K562 (cell line): ENCODE results near the gene THOC1. TPM values are rescaled to one million over a fixed set of nuclear protein-coding genes. Genes with fewer than 3 reads are reported as not detected.

Experiments
- ATAC-seq: fragments of 200-7000 bp; cut with Tn5 transposase; 3 replicates; pipeline ENCODE4 v1.9.1; 2020; ENCODE audit warnings: moderate library complexity
- BruUV-seq: library from RNA; stranded (reverse); fragments of 400-500 nt; replicated peaks from 2 replicates; lab custom pipeline; 2021; lab: Mats Ljungman, UMichigan
- CTCF ChIA-PET: fragments of 300-600 bp; formaldehyde crosslinking; extraction: SDS; loops from one replicate; lab custom pipeline; 2021; ENCODE audit warnings: low intra/inter-chr PET ratio; lab: Yijun Ruan, JAX
- POLR2A ChIA-PET: fragments of 300-600, 350-650 bp; sonication (Branson Sonifier 250); formaldehyde crosslinking; extraction: SDS; loops from one replicate; lab custom pipeline; 2021; ENCODE audit warnings: antibody characterized with exemption, inconsistent platforms; lab: Yijun Ruan, JAX
- DNase-seq, 4 experiments: peaks; one replicate each; pipeline versions ENCODE4 v3.0.0 to v3.0.0-alpha.2; 2011 to 2018; ENCODE audit warnings: low spot score in 3 of 4, mixed read lengths in 3 of 4; ENCODE audit errors: extremely low read depth in 1 of 4
- FAIRE-seq: peaks from 2 replicates; lab custom pipeline; 2011; peaks lifted over from hg19 to GRCh38; lab: Jason Lieb, UNC
- H2AFZ ChIP-seq: 2 replicates; pipeline ENCODE4 v1.6.0; 2011; ENCODE audit warnings: low read depth, low read length, control low read depth, inconsistent platforms
- H3K27ac ChIP-seq: fragments of 200-600 bp; 3 replicates; pipeline ENCODE4 v1.8.0; 2011; ENCODE audit warnings: low read depth, mild to moderate bottlenecking, control low read depth, inconsistent platforms, low read length, moderate library complexity, mixed read lengths; ENCODE audit errors: extremely low read depth
- H3K27me3 ChIP-seq, 2 experiments: fragments of 300-600 bp in 1 of 2; 2 replicates in 1 of 2; 3 replicates in 1 of 2; pipeline versions ENCODE4 v1.6.0 to v1.8.0; 2011; ENCODE audit warnings: inconsistent platforms in 2 of 2, low read length in 2 of 2, mild to moderate bottlenecking in 1 of 2, mixed read lengths in 1 of 2, moderate library complexity in 1 of 2; ENCODE audit not compliant: control insufficient read depth in 2 of 2, insufficient read depth in 2 of 2
- H3K36me3 ChIP-seq: fragments of 300-600 bp; 3 replicates; pipeline ENCODE4 v1.8.0; 2011; ENCODE audit warnings: mild to moderate bottlenecking, low read length, inconsistent platforms; ENCODE audit not compliant: control insufficient read depth, insufficient read depth
- H3K4me1 ChIP-seq, 2 experiments: fragments of 200-600 bp in 1 of 2; replicated peaks in 1 of 2; 2 replicates in 1 of 2; 3 replicates in 1 of 2; pipeline versions ENCODE4 v1.5.1 to v1.8.0; 2011; ENCODE audit warnings: inconsistent platforms in 2 of 2, low read length in 2 of 2, mild to moderate bottlenecking in 1 of 2, mixed read lengths in 1 of 2, moderate library complexity in 1 of 2; ENCODE audit not compliant: control insufficient read depth in 2 of 2, insufficient read depth in 2 of 2
- H3K4me2 ChIP-seq: 2 replicates; pipeline ENCODE4 v1.6.1; 2011; ENCODE audit warnings: low read length, control low read depth, inconsistent platforms, mixed read lengths; ENCODE audit not compliant: insufficient read depth
- H3K4me3 ChIP-seq: fragments of 200-600 bp; sonication (generic), shearing (Covaris generic); 2 replicates; pipeline ENCODE4 v1.5.1; 2016; ENCODE audit warnings: control low read depth, inconsistent platforms
- H3K79me2 ChIP-seq: fragments of 200-600 bp; 3 replicates; pipeline ENCODE4 v1.8.0; 2011; ENCODE audit warnings: low read length, inconsistent platforms; ENCODE audit not compliant: control insufficient read depth, insufficient read depth
- H3K9ac ChIP-seq, 2 experiments: 2 replicates each; pipeline versions ENCODE4 v1.6.0 to v1.6.1; 2011; ENCODE audit warnings: low read depth in 2 of 2, low read length in 2 of 2, control low read depth in 1 of 2, inconsistent platforms in 1 of 2, mild to moderate bottlenecking in 1 of 2, mixed read lengths in 1 of 2; ENCODE audit not compliant: insufficient read depth in 1 of 2
- H3K9me1 ChIP-seq: one replicate; pipeline ENCODE4 v1.6.0; 2011; ENCODE audit warnings: inconsistent platforms, mild to moderate bottlenecking, low read length, moderate library complexity; ENCODE audit not compliant: control insufficient read depth, insufficient read depth
- H3K9me3 ChIP-seq: replicated peaks from 2 replicates; pipeline ENCODE4 v1.5.1; 2011; ENCODE audit warnings: low read depth, low read length, inconsistent platforms; ENCODE audit not compliant: control insufficient read depth, insufficient read depth
- H4K20me1 ChIP-seq: replicated peaks from 2 replicates; pipeline ENCODE4 v1.6.1; 2011; ENCODE audit warnings: low read length, inconsistent platforms, mixed read lengths; ENCODE audit not compliant: control insufficient read depth, insufficient read depth
- ARNT ChIP-seq, 2 experiments: fragments of 450-650 bp; IDR thresholded peaks; 2 replicates each; pipeline ENCODE4 v1.6.1; 2016; ENCODE audit warnings: mild to moderate bottlenecking in 1 of 2
- CHD2 ChIP-seq: IDR thresholded peaks from 2 replicates; pipeline ENCODE4 v1.6.1; 2011; ENCODE audit warnings: low read depth, low read length
- HBP1 ChIP-seq: fragments of 450-650 bp; formaldehyde crosslinking; IDR thresholded peaks from 2 replicates; pipeline ENCODE4 v1.4.0; 2022; ENCODE audit warnings: missing genetic modification characterization
- MAFK ChIP-seq: IDR thresholded peaks from 2 replicates; pipeline ENCODE4 v1.6.1; 2011; ENCODE audit warnings: low read length, improper control_type of control experiment
- MCM3 ChIP-seq: fragments of 450-650 bp; IDR thresholded peaks from 2 replicates; pipeline ENCODE4 v1.6.1; 2016
- NFIC ChIP-seq: fragments of 450-650 bp; IDR thresholded peaks from 2 replicates; pipeline ENCODE4 v1.6.1; 2017; ENCODE audit warnings: mild to moderate bottlenecking, inconsistent platforms
- PCBP2 ChIP-seq: fragments of 200-400 bp; formaldehyde crosslinking; IDR thresholded peaks from 2 replicates; pipeline ENCODE4 v1.6.1; 2018; ENCODE audit warnings: low read length, low read depth, mild to moderate bottlenecking, moderate library complexity; ENCODE audit not compliant: poor library complexity, severe bottlenecking
- STAT5A ChIP-seq: IDR thresholded peaks from 2 replicates; pipeline ENCODE4 v1.6.1; 2012; ENCODE audit warnings: low read length, inconsistent platforms, borderline replicate concordance
- TBL1XR1 ChIP-seq, 2 experiments: IDR thresholded peaks; 2 replicates each; pipeline ENCODE4 v1.6.1; 2012; ENCODE audit warnings: improper control_type of control experiment in 2 of 2, low read length in 2 of 2, mild to moderate bottlenecking in 1 of 2
- TCF15 ChIP-seq: fragments of 250-450 bp; sonication (Bioruptor Pico); IDR thresholded peaks from 2 replicates; pipeline ENCODE4 v1.8.0; 2022; ENCODE audit warnings: moderate library complexity, mild to moderate bottlenecking, inconsistent platforms
- ZBTB40 ChIP-seq, 2 experiments: fragments of 450-650 bp in 1 of 2; sonication (generic) in 1 of 2; formaldehyde crosslinking in 1 of 2; IDR thresholded peaks; 2 replicates each; pipeline versions ENCODE4 v1.7.1 to v1.9.0; 2016 to 2022; ENCODE audit warnings: inconsistent platforms in 1 of 2, mild to moderate bottlenecking in 1 of 2, missing genetic modification reagents in 1 of 2
- ZNF174 ChIP-seq: fragments of 250-450 bp; sonication (Bioruptor Pico); IDR thresholded peaks from 2 replicates; pipeline ENCODE4 v1.4.0; 2020; ENCODE audit warnings: mild to moderate bottlenecking
- ZNF384 ChIP-seq: IDR thresholded peaks from 2 replicates; pipeline ENCODE4 v1.6.1; 2012; ENCODE audit warnings: low read depth, low read length, improper control_type of control experiment
- WGBS: fragments of 100-300 bp; shearing (Covaris generic); methylation state at CpG from one replicate; pipeline ENCODE4 v1.1.6; 2016; ENCODE audit warnings: low coverage, mixed read lengths; ENCODE audit not compliant: insufficient coverage; ENCODE audit errors: missing lambda C conversion rate; 5-methylcytosine and 5-hydroxymethylcytosine counted together
- in situ Hi-C: fragments of 300-500 bp; cut with MboI; formaldehyde crosslinking; loops from 4 replicates; pipeline ENCODE4 v1.15.0; 2018; ENCODE audit warnings: inconsistent platforms, mixed read lengths
- intact Hi-C: fragments of 100-400 bp; cut with micrococcal nuclease; formaldehyde crosslinking; loops from 2 replicates; pipeline ENCODE4 v1.14.2; 2022
- polyA plus RNA-seq, 8 experiments: library from polyadenylated mRNA; depleted of rRNA in 4 of 8; stranded (reverse) in 5 of 8; unstranded in 3 of 8; fragments of >200 nt; fragmentation: Nextera tagmentation in 2 of 8; fragmentation: Illumina TruSeq in 1 of 8; extraction: Ambion mirVana in 2 of 8; extraction: Trizol in 1 of 8; gene quantifications; 2 replicates each; pipeline versions ENCODE4 v1.2.1 to v1.2.3, GENCODE V29; 2011 to 2014; ENCODE audit warnings: inconsistent platforms in 1 of 8, missing spikeins in 1 of 8
- total RNA-seq, 7 experiments: library from RNA; depleted of rRNA in 6 of 7; stranded (reverse); fragments of >200 nt in 6 of 7; fragmentation: Illumina TruSeq in 2 of 7; extraction: Trizol in 2 of 7; gene quantifications; 2 replicates each; pipeline versions ENCODE4 v1.2.1 to v1.2.3, GENCODE V29; 2011 to 2021; ENCODE audit warnings: low replicate concordance in 1 of 7

The THOC1 gene
- total and polyA plus RNA-seq, 9 of the 15 experiments (the other 6 are each of a cell fraction or from before 2014, with no cell fraction given) = 71.1 to 143 (median 107) TPM

- no peak overlapping the region for H3K4me2 ChIP-seq
- no peaks in the 10 kb centered on the region for H3K9me1 ChIP-seq
- WGBS = 0% methylated on average over 1 of the region's 1 CpG
- BruUV-seq = no TSS peak
- FAIRE-seq = no peak
- ChIA-PET CTCF (no interaction called here), POLR2A (interaction anchor here (2.8 kb wide), 1 partner anchor 13 kb away, joined by 15 read pairs; no protein-coding TSS in a partner anchor)
- no peaks in the 10 kb centered on the region for H3K36me3 ChIP-seq
- no peaks in the 10 kb centered on the region for H3K79me2 ChIP-seq
- no peaks in the 10 kb centered on the region for H4K20me1 ChIP-seq
- no peak overlapping the region for H3K9ac ChIP-seq
- H3K9me3 ChIP-seq = no peaks in the 10 kb centered on the region
- TF ChIP-seq ARNT (IDR thresholded peaks at IDR 0.05) (no peak), NFIC (no peak), PCBP2 (no peak), HBP1 (no peak), CHD2 (no peak), TBL1XR1 (IDR thresholded peaks at IDR 0.05; ENCODE audit: low read length in 2 of 2) (no peak), STAT5A (no peak), TCF15 (no peak), MAFK (no peak), ZNF384 (peak; percentile 61), ZNF174 (CRISPR knock-in tag) (no peak), MCM3 (no peak), ZBTB40 (IDR thresholded peaks at IDR 0.05) (peak; percentile 98), ZBTB40 (CRISPR knock-in tag; IDR thresholded peaks at IDR 0.05) (peak; percentile 97)
- peak; percentile 44; the same call in 2 of the 3 replicates for ATAC-seq
- peak overlapping the region; percentile 40; the same call in 1 of the 2 replicates for H2AFZ ChIP-seq
- in situ Hi-C loops = no loop called here
- no peak overlapping the region for H3K27ac ChIP-seq
- no peak overlapping the region for H3K4me3 ChIP-seq
- H3K27me3 ChIP-seq = peaks cover 2 to 10% of the 10 kb centered on the region in 2 experiments; a peak in 2 of 5 replicates
- H3K4me1 ChIP-seq = peaks cover 0 to 23% of the 10 kb centered on the region in 2 experiments; a peak in 4 of 5 replicates
- intact Hi-C loops = no loop called here
- no peak for DNase-seq
Observed at GRCh38 chr18:303011-303410, 35.2 kb upstream of the THOC1 start.
